Chondrocyte (in vitro differentiated cells): ENCODE results near the gene SSR1. TPM values are rescaled to one million over a fixed set of nuclear protein-coding genes. Genes with fewer than 3 reads are reported as not detected.

ENCODE experiments used
- DNase-seq: peaks from one replicate; pipeline ENCODE4 v3.0.0; 2021; ENCODE audit warnings: mixed read lengths, low spot score
- H3K27ac Mint-ChIP-seq: one replicate; pipeline ENCODE4 v1.8.0; 2021; ENCODE audit warnings: mild to moderate bottlenecking, moderate library complexity, mixed read lengths; ENCODE audit not compliant: unreplicated experiment
- H3K27me3 Mint-ChIP-seq: 2 replicates; pipeline ENCODE4 v1.8.0; 2021; ENCODE audit warnings: low read depth, mixed read lengths
- H3K36me3 Mint-ChIP-seq: 2 replicates; pipeline ENCODE4 v1.8.0; 2021; ENCODE audit warnings: low read depth, mixed read lengths
- H3K4me1 Mint-ChIP-seq: 2 replicates; pipeline ENCODE4 v1.8.0; 2021; ENCODE audit warnings: low read depth, mild to moderate bottlenecking, mixed read lengths
- H3K4me3 Mint-ChIP-seq: one replicate; pipeline ENCODE4 v1.8.0; 2021; ENCODE audit warnings: mild to moderate bottlenecking, moderate library complexity, mixed read lengths; ENCODE audit not compliant: unreplicated experiment
- H3K9me3 Mint-ChIP-seq: 2 replicates; pipeline ENCODE4 v1.8.0; 2021; ENCODE audit warnings: low read depth, mixed read lengths
- CTCF ChIP-seq: fragments of 200-600 bp; sonication (generic); IDR thresholded peaks from 2 replicates; pipeline ENCODE4 v1.5.0; 2021; ENCODE audit warnings: antibody characterized with exemption, mild to moderate bottlenecking, moderate library complexity
- total RNA-seq: library from RNA; stranded (reverse); gene quantifications from 3 replicates; pipeline ENCODE4 v1.2.1, GENCODE V29; 2021

The SSR1 gene
- total RNA-seq, 1 donor from 2014 or later, result 236 TPM

- no peak for DNase-seq
- no peak for TF ChIP-seq CTCF
- Mint-ChIP-seq H3K4me1 (peaks cover 31% of the 10 kb centered on the region), H3K36me3 (peaks cover 5% of the 10 kb centered on the region), H3K27ac (peak overlapping the region; percentile 73), H3K27me3 (no peaks in the 10 kb centered on the region), H3K4me3 (no peak overlapping the region), H3K9me3 (no peaks in the 10 kb centered on the region)
Observed at GRCh38 chr6:7242835-7243178, 70.2 kb downstream of the SSR1 start.

DNA sequence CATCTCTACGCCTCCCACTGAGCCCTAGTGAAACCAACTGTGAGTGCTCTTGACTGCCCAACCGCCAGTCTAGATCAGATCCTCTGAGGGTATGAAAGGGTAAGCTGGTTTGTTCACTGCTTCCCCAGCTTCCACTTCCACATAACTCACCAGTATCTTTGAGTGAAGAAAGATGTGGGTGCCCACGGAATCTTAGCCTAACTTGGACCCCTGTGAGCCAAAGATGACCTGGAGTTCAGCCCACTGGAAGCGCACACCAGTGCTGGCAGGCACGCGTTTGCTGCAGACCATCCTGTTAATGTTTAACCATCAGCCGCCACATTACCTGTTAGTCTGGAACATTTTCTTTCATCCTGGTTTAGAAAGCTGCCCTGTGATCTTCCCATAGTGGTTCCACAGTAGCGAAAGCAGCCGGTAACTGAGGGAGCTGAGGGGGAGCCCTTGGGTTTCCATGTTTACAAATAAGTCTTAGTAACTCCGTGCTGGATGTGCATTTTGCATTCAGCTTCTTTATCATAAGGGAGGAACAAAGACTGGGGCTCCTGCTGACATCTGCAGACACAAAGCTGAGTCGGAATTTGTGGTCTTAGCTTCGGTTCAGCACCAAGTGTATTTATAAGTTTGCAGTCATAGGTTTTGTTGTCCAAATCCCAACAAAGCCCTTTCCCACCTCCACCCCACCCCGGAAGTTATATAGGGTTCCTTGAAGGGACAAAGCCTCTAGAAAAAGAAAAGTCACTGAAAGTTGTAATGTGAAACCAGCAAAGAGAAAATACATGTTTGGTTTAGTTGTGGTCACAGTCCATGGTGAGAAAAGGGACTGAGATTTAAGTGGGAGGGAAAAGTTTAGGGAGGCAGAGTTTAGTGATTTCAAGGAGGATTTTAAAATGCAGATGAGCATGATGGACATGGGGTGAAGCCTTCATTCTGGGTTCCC, 71.0 kb downstream of the SSR1 start:
- no peaks in the 10 kb centered on the region for H3K27me3 Mint-ChIP-seq
- DNase-seq, result no peak
- TF ChIP-seq CTCF, result no peak
- no peak overlapping the region for H3K4me3 Mint-ChIP-seq
- no peaks in the 10 kb centered on the region for H3K9me3 Mint-ChIP-seq
- peak overlapping the region; percentile 73 for H3K27ac Mint-ChIP-seq
- peaks cover 5% of the 10 kb centered on the region for H3K36me3 Mint-ChIP-seq
- H3K4me1 Mint-ChIP-seq, result peaks cover 31% of the 10 kb centered on the region

- H3K4me1 Mint-ChIP-seq, result peaks cover 31% of the 10 kb centered on the region
- no peak for TF ChIP-seq CTCF
- H3K27me3 Mint-ChIP-seq, result no peaks in the 10 kb centered on the region
- no peaks in the 10 kb centered on the region for H3K9me3 Mint-ChIP-seq
- peaks cover 3% of the 10 kb centered on the region for H3K36me3 Mint-ChIP-seq
- no peak overlapping the region for H3K4me3 Mint-ChIP-seq
- H3K27ac Mint-ChIP-seq, result peak overlapping the region; percentile 33
- no peak for DNase-seq
Observed at GRCh38 chr6:7241160-7241559, 71.8 kb downstream of the SSR1 start.

DNA sequence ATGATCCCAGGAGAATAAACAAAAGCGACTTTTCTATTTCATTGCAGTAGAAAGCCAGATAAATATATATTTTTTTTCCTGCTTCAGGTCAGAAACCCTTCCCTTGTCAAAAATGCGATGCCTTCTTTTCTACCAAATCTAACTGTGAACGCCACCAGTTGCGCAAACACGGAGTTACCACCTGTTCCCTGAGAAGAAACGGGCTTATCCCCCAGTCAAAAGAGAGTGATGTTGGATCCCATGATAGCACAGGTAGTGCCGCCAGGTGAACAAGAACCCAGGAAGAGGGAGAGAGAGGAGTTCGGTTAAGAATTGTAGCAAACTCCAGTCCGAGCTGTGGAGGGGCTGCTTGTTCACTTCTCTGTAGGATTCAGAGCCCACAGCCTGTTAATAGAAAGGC, 72.6 kb downstream of the SSR1 start:
- TF ChIP-seq CTCF, result no peak
- peaks cover 3% of the 10 kb centered on the region for H3K36me3 Mint-ChIP-seq
- H3K4me3 Mint-ChIP-seq, result no peak overlapping the region
- H3K27me3 Mint-ChIP-seq, result no peaks in the 10 kb centered on the region
- H3K4me1 Mint-ChIP-seq, result peaks cover 31% of the 10 kb centered on the region
- DNase-seq, result no peak
- H3K9me3 Mint-ChIP-seq, result no peaks in the 10 kb centered on the region
- no peak overlapping the region for H3K27ac Mint-ChIP-seq

- no peak overlapping the region for H3K4me3 Mint-ChIP-seq
- TF ChIP-seq CTCF, result no peak
- DNase-seq, result no peak
- H3K9me3 Mint-ChIP-seq, result no peaks in the 10 kb centered on the region
- peaks cover 31% of the 10 kb centered on the region for H3K4me1 Mint-ChIP-seq
- no peaks in the 10 kb centered on the region for H3K27me3 Mint-ChIP-seq
- peaks cover 8% of the 10 kb centered on the region for H3K36me3 Mint-ChIP-seq
- H3K27ac Mint-ChIP-seq, result peak overlapping the region; percentile 43
Observed at GRCh38 chr6:7239590-7239948, 73.4 kb downstream of the SSR1 start.
